Activated CD8-positive, alpha-beta memory T cell treated with anti-CD3 and anti-CD28 coated beads, Interleukin-2, amount 50 U/mL, for 4 hours (primary cell): ENCODE measurements around the gene DLG2.
A peak's percentile ranks its signal among the peaks of the same experiment; 100 is the strongest.
"Not testable (repeated sequence)": the region's sequence is repeated elsewhere in the genome, so short reads cannot be mapped to it uniquely, and the experiment has no call there.

Experiments
- DNase-seq: peaks from one replicate; pipeline ENCODE4 v3.0.0-alpha.2; 2020

DLG2 gene

DNA sequence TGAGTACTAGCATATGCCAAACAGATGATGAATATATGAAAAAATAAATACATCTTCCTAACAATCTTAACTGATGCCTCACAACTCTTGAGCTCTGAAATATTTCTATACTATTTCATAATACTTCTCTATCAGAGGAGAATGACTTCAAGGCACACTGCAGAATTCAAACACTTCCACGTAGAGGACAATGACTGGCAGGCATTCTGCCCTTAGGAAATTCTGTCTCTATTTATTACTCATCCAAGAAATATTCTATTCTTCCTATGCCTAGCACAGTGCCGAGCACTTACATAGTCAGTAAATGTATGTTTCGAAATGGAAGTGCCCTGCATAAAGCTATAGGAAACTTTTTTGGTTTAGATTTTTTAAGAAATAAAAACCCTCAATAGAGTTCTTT lies 809.1 kb downstream of the DLG2 start:
- DNase-seq: no peak

DNA sequence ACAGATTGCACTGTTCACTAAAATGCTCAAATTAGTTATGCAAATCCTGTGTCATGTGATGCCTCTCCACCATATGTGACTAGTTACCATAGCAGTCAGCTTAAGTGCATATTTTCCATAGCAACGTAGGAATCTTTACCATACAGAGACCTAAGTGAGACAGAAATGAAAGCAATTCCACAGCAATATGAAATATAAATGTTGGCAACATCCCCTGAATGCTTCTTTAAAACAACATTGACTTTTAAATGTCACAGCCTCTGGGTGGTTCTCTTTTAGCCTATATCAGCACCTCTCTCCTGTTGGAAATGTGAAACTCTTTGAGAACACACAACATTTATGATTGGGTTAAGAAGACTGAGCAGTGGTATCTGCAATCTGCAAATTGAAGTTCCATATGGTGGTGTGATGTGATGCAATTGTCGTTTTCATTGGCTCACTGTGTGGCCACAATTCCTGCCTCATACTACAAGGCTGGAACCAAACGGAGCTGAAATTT lies 814.6 kb downstream of the DLG2 start:
- no peak for DNase-seq

DNA sequence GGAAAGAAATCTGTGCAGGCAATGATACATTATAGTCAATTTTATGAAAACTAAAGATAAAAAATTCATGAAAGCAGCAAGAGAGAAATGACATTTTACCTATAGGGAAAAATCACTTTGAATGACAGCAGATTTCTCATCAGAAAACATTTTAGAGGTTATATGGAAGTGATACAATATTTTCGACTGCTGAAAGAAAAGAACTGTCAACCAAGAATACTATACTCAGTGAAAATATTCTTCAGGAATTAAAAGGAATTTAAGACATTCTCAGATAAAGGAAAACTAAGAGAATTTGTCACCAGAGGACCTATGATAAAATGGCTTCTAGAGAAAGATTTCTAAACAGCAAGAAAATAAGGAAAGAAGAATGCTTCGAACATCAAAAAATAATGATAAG lies 820.8 kb downstream of the DLG2 start:
- DNase-seq: no peak

DNA sequence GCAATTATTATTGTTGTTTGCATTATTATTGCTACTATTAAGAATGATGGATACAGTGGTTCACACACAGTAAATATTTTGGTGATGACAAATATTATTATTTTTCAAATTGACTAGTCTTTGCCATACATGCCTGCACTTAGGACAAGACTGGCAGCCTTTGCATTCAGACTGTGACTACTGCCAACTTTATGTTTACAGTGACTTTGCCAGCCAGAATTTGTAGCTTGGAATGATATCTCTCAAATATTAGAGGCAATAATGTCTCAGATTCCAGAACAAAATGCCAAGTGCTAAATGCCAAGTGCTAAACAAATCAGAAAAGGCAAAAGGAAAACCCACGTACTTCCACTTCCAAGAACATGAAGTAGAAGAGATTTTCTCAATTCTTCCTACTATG lies 823.1 kb downstream of the DLG2 start:
- no peak for DNase-seq

DNA sequence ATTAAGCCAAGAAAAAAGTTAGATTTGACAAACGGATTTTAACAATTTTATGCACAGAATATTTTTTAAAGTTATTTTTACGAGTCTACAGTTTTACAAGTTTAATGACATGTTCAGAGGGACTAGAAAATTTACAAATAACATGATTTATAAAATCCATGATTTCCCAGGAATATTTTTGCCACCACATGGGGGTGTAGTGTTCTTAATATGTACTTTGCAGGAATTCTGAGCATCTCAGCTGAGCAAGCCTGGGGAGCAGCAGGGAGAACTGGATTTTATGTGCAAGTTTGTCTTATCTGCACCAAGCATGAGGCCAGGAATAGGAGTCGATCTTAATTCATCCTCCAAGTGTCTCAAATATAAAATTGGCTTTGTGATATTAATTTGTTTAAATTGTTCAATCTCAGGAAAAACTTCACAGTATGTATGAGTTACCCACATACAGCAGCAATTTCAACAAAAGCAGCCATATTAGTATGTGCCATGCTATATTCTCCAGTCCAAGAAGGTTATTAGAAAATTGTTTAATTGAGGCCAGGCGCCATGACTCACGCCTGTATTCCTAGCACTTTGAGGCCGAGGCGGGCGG lies 826.3 kb downstream of the DLG2 start:
- no peak for DNase-seq

DNA sequence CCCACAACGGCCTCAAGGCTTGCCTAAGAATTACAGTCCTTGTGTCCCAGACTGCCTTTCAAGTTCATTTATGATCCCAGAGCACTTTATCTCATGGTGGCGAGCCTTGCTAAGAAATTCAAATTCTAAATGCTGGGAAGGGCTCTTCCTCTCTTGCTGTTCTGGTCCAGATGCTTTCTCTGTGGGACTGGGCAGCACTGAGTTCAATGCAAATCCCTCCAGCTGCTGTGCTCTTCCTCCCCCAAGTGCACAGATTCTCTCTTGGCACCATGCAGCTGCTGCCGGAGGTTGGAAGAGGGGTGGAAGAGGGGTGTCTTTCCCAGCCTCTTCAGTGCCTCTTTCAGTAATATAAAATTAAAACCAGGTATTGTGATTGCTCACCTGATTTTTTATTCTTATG lies 828.0 kb downstream of the DLG2 start:
- DNase-seq: no peak

DNA sequence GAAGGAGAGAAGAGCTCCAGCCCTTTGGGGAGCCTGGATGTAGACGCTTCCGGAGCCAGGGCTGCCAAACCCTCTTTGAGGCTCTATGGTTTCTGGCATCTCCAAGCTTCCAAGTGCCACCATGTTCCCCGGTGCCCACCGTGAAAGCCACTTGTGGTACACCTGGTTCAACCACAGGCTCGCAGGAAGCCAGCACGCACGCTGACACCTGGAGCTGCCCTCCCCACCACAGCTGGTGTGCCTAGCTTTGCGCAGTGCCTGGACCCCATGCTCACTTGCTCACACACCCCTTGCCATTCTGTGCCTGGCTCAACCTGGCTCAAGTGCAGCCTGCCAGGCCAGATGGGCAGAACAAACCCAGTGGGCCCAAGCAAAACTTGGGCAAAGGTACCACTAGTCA lies 831.4 kb downstream of the DLG2 start:
- DNase-seq: no peak

DNA sequence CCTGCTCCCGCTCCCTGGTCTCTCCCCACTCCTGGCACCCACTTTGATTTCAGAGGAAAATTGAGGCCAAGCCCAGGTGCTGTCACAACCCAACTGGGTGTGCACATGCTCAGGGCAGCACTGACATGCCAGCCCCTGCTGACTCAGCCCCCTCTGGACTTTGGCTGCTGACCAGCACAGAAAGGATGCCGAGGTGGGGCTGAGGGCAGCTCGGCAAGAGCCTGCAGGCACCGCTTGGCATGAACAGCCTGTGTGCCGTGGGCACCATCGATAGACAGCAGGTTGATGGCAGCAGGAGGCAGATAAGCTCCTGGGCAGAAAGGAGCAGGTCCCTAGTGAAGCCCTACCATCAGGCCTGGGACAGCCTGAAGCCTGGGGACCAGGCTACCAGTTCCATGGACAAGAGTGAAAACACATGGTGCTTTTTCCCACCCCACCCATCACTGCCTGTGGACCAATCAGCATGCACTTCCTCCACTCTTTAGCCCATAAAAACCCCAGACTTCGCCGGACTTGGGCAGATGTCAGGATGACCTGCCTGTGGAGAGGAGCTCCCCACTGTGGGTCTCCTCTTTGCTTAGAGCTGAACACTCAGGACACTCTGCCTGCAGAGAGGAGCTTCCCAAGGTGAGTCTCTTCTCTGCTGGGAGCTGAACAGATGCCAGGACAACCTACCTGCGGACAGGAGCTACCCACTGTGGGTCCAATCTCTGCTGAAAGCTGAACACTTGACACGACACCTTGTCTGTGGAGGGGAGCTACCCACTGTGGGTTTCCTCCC lies 832.3 kb downstream of the DLG2 start:
- DNase-seq: no peak

DNA sequence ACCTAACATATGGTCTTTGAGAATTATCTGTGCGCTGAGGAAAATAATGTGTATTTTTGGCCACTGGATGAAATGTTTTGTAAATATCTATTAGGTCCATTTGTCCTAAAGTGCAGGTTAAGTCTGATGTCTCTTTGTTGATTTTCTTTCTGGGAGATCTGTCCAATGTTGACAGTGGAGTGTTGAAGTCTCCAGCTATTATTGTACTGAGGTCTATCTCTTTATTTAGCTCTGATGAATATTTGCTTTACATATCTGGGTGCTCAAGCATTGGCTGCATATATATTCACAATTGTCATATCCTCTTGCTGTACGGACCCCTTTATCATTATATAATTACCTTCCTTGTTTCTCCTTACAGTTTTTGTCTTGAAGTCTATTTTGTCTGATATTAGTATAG lies 833.8 kb downstream of the DLG2 start:
- no peak for DNase-seq

DNA sequence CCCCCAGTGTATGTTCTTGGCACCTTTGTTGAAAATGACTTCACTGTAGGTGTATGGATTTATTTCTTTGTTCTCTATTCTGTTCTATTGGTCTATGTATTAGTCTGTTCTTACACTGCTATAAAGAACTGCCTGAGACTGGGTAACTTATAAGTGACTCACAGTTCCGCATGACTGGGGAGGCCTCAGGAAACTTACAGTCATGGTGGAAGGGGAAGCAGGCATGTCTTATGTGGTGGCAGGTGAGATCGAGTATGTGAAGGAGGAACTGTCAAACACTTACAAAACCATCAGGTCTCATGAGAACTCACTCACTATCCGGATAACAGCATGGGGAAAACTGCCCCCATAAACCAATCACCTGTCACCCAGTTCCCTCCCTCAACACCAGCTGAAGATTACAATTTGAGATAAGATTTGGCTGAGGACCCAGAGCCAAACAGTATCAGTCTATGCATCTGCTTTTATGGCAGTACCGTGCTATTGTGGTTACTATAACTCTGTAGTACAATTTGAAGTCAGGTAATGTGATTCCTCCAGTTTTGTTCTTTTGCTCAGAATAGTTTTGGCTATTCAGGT lies 836.2 kb downstream of the DLG2 start:
- no peak for DNase-seq

DNA sequence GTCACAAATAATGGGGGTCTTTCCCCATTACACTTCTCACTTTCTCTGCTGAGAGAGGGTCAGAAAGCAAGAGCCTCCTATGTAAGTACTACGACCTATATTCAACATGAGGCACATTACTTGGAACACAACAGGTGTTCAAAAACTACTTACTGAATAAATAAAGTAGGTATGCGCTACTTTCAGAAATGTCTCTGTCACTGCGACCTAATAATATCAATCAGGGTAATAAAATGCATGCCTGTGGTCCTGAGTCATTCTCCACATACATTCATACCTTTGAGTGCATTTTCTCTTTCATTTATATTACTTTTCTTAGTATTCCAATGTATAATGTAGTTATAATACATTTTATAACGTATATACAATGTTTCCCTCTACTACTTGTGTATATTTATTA lies 838.9 kb downstream of the DLG2 start:
- DNase-seq: no peak

DNA sequence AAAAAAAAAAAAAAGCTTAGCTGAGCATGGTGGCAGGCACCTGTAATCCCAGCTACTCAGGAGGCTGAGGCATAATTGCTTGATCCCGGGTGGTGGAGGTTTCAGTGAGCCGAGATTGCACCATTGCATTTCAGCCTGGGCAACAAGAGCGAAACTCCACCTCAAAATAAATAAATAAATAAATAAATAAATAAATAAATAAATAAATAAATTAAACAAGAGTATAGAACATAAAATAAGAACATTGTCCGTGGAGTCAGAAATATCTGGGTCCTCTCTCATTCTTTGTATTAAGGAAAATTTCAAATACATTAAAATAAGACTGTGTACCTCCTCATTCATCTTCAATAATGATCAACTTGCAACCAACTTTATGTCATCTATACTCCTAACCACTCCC lies 843.0 kb downstream of the DLG2 start:
- DNase-seq: not testable (repeated sequence)

DNA sequence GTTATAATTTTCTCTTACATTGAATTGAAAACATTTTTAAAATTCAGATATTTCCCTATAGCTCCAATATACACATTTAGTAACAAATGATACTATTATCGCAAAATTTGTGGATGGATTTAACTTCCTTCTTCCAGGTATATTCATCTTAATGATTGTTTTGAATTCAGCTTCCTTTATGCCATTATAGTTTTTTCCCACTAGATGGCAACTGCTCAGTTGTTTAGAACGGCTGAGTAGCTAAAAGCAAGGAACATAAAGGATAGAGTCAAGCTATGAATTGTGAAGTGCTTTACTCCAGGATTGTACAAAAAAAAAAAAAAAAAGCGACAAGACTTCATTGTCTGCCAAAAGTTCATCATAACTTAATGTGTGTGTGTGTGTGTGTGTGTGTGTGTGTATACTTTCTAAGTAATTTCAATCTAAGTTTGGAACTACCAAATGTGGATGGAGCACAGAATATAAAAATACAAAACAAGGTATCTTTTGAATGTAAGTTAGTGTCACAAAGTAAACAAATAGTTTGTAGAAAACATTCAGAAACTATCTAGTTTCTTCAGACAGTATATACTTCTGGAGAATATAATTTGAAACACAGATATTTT lies 846.4 kb downstream of the DLG2 start:
- no peak for DNase-seq

DNA sequence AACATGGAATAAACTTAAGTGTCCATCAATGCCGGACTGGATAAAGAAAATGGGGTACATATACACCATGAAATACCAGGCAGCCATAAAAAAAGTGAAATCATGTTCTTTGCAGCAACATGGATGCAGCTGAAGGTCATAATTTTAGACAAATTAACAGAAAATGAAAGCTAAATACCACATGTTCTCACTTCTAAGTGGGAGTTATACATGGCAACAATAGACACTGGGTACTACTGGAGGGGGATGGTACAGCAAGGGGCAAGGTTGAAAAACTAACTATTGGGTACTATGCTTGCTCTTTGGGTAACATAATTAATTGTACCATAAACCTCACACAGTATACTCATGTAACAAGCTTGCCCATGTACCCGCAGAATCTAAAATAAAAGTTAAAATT lies 851.6 kb downstream of the DLG2 start:
- no peak for DNase-seq

DNA sequence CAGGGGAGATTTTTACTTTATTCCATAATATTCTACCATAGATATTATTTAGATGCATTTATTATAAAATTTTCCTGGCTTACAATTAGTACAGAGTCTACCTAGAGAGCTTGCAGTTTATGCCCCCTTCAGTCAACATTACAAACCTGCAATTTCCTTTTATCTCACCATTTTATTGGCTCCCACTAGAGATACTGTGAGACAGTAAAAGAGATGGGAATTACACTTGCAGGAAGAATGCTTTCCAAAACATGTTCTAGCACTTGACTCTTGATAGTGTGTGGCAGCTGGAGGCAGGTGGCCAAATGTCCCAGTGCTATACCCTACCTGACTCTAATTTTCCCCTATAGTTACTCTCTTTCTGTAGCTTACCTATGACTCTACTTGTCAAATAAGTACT lies 863.2 kb downstream of the DLG2 start:
- DNase-seq: no peak

DNA sequence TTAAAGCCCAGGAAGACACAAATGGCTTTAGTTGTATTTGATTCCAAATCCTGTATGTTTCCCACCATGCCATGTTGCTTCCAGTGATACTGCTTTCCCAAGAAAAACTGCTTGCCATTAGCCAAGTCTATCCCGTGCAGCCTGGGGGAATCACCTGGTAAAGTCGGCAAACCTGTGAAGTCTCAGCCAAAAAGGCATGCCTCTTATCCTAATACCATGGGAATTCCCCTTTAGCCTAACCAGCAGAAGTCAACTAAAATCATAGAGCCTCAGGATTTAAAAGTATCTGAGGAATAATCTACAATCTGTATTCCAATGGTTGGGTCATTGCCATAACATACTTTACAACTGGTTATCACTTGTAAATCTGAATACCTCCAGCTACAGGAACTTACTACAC lies 869.4 kb downstream of the DLG2 start:
- no peak for DNase-seq

DNA sequence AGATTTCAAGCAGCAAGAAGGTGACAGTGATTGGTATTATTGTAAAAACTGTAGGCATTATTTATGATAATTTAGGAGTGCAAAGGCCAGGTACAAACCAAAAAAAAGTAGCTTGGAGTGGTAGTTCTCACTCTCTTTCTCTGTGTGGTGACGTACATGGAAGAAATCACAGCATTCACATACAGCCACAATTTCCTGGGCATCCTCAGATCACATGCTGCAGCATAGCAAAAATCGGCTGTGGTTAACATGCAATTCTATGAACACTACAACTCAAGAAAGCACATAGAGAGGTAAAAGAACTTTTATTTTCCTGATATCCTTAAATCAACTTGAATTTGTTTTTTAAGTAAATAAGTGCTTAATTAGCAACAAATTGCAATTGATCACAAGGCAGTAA lies 875.8 kb downstream of the DLG2 start:
- DNase-seq: no peak

DNA sequence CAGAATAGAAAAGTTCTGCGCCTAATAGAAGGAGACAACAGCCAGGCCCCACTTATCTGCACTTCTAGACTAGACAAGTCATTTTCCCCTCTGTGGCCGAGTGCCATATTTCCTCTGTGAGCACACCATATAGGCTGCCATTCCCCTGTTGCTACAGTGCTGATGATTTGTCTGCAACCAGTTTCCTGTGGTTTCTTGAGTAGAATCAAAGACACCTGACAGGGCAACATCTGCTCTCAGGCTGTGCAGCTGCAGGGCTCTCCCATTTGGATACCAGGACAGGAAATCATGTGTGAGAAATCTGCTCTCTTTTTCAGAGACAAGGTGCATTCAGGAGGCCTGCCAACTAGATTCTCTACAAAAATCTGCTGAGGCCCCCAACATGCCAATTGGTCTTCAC lies 879.3 kb downstream of the DLG2 start:
- DNase-seq: no peak

DNA sequence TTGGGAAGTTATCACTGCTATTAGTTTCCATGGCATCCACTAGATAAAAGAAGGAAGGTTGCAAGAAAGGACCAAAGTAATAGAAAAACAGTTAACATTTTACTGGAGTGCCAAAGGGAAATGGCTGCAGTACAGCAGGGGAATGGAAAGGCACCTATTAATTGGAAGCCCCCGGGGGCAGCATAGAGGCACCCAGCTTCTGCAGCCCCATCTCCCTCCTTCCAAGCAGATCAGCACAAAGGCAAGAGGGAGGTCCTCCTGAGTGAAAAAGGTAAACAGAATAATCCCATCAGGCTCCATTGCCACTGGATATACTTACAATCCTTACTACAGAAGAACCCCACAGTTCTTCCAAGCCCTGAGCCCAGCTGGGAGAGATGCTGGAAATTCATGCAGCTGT lies 887.1 kb downstream of the DLG2 start:
- DNase-seq: no peak

DNA sequence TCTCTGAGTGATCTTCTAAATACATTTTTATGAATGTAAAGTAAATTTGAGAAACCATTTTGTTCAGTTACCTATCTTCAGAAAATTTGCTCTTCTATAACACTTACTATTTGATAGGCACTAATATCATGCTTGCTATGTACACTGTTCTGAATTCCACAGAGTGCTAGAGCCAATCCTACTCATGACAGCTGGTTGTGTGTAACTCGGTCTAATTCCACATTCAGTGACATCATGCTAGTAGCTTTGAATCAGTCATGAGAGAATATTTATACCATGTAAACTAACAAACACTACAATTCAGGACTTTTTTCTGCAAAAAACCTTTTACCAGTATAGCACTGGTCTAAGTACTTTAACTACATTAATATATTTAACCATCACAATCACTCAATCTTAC lies 902.9 kb downstream of the DLG2 start:
- no peak for DNase-seq

DNA sequence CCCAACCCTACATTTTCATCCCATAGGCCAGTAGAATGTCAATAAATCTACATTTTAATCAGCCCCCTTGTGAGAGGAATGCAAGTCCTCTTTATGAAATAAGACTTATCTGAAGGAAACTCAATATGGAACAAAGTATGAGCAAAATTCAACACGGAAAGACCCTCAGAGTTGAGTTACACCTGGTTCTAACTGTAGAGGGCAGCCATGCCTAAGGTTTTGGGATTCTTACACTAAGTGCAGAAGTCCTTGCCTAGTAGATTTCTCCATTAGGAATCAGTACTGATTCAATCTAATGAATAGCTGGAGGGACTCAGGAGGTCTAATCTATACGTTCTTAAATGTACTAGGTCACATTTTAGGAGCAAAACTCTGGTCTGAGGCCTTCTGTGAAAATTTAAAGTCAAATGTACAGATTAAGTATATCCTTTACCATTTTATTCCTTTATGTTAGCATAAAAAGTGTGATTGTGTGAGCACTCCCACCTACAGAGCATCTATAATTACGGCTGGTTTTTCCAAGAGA lies 904.5 kb downstream of the DLG2 start:
- no peak for DNase-seq

DNA sequence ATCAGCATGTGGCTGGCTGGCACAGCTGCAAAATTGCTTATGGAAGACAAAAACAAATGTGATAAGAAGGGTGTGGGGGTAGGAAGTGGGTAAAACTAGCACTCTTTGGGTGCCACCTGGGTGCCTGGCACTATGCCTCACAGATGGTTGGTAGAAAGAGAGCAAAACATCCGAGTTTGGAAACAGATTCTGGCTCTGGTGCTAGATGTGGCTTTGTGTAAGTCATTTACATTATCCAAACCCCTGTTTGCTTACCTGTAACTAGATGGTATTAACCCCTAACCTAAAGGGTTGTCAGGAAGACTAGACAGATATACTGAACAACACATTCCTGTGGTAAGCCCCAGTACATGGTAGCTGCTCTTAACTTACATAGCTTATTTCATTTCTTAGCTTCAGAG lies 905.6 kb downstream of the DLG2 start:
- no peak for DNase-seq

DNA sequence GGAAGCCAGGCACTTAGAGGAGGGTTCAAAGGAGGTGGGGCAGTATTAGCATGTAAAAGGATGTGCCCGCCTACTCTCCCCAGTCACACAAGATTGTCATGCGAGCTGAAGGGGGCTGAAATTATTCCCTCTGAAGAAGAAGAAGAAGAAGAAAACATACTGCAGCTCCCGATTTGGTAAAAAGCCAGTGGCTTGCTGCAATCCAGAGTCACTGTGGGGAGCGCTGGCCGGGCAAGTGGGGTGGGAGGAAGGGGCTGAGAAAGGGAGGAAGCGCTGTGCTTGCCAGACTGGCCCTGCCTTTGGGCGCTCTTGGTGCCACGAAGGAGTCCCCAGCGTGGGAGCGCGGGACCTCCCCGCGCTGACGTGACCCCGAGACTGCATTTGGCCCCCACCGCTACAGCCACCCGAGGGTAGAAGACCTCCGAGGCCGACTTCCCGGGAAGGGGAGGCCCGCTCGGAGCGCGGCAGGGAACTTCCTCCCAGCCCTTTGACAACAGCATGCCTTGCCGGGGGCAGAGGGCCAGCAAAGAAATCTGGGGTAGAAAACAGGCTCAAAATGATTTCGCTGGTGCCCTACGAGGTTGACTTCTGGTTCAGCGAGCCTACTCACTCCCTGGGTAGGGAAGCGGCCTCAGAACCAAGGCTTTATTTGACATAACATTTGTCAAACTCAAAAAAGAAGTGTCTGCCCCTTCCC lies 906.3 kb downstream of the DLG2 start:
- peak; percentile 8 for DNase-seq
